Ramos (cell line): ENCODE data around the gene RAE1.

ENCODE experiments used
- in situ Hi-C: fragments of 300-500 bp; cut with MboI; formaldehyde crosslinking; loops from one replicate; pipeline ENCODE4 v1.14.3; 2022; ENCODE audit warnings: low sequenced_read_pairs; ENCODE audit not compliant: unreplicated experiment

Gene RAE1

GRCh38 chr20:57421253-57422220, 70.5 kb downstream of the RAE1 start:
- in situ Hi-C loops: no loop called here

GRCh38 chr20:57422254-57422653, 71.2 kb downstream of the RAE1 start:
- in situ Hi-C loops: no loop called here

GRCh38 chr20:57425150-57426013, 74.3 kb downstream of the RAE1 start:
- in situ Hi-C loops: no loop called here

- in situ Hi-C loops: no loop called here
Measured at GRCh38 chr20:57426271-57426689, 75.2 kb downstream of the RAE1 start.

- in situ Hi-C loops: no loop called here
Measured at GRCh38 chr20:57426831-57427230, 75.8 kb downstream of the RAE1 start.

- in situ Hi-C loops: no loop called here
Measured at GRCh38 chr20:57428324-57429158, 77.5 kb downstream of the RAE1 start.
